Muscle layer of duodenum (tissue), 2 donors: ENCODE data around the gene AKT2.

Source experiments
- H3K27ac ChIP-seq: one replicate; pipeline ENCODE4 v1.7.0; 2013; ENCODE audit warnings: mild to moderate bottlenecking, low read length
- H3K27me3 ChIP-seq: one replicate; pipeline ENCODE4 v1.7.0; 2013; ENCODE audit warnings: low read depth, mild to moderate bottlenecking, control low read depth, low read length
- H3K36me3 ChIP-seq, 2 donors: one replicate each; pipeline ENCODE4 v1.7.0; 2013; ENCODE audit warnings: low read length in 2 of 2, control low read depth in 1 of 2, mild to moderate bottlenecking in 1 of 2; ENCODE audit not compliant: insufficient read depth in 2 of 2, control insufficient read depth in 1 of 2
- H3K4me1 ChIP-seq, 2 donors: one replicate each; pipeline ENCODE4 v1.7.0; 2013; ENCODE audit warnings: low read length in 2 of 2, mild to moderate bottlenecking in 2 of 2, control low read depth in 1 of 2, moderate library complexity in 1 of 2; ENCODE audit not compliant: insufficient read depth in 2 of 2, control insufficient read depth in 1 of 2
- H3K4me3 ChIP-seq, 2 donors: one replicate each; pipeline ENCODE4 v1.7.0; 2013; ENCODE audit warnings: low read length in 2 of 2, low read depth in 1 of 2, mild to moderate bottlenecking in 1 of 2
- H3K9me3 ChIP-seq, 2 donors: one replicate each; pipeline ENCODE4 v1.7.0; 2013; ENCODE audit warnings: low read length in 2 of 2, control low read depth in 1 of 2, mild to moderate bottlenecking in 1 of 2; ENCODE audit not compliant: control insufficient read depth in 1 of 2
- donor health status: healthy.

The AKT2 gene

DNA sequence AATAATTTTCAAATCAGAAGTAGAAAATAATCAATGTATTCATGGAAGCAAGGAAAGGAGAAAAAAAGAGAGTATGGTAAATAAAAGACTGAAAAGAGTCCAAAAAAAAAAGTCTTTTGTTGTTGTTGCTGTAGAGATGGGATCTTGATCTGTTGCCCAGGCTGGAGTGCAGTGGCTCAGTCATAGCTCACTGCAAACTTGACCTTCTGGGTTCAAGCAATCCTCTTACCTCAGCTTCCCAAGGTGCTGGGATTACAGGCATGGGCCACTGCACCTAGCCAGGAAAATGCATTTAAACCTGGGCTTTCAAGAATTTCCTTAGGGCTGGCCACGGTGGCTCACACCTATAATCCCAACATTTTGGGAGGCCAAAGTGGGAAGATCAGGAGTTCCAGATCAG lies 100.9 kb downstream of the AKT2 start:
- Histone ChIP-seq H3K27me3 (no peaks in the 10 kb centered on the region), H3K4me3 (no peak overlapping the region), H3K27ac (no peak overlapping the region), H3K4me1 (no peaks in the 10 kb centered on the region), H3K36me3 (no peaks in the 10 kb centered on the region), H3K9me3 (no peaks in the 10 kb centered on the region)
